OCI-LY3 (cell line): ENCODE measurements around the gene ATXN7L2.

ENCODE experiments used
- EZH2phosphoT487 ChIP-seq: fragments of 200-600 bp; shearing (Covaris generic); IDR thresholded peaks from 2 replicates; pipeline ENCODE4 v1.6.1; 2018; ENCODE audit warnings: antibody characterized with exemption, mixed run types, low read depth
- TF ChIP-seq, protein P1 (sequence below): fragments of 200-600, 300-600 bp; sonication (generic); IDR thresholded peaks from 2 replicates; pipeline ENCODE4 v1.5.1; 2014; ENCODE audit warnings: antibody characterized with exemption, low read length, low read depth

DNA sequence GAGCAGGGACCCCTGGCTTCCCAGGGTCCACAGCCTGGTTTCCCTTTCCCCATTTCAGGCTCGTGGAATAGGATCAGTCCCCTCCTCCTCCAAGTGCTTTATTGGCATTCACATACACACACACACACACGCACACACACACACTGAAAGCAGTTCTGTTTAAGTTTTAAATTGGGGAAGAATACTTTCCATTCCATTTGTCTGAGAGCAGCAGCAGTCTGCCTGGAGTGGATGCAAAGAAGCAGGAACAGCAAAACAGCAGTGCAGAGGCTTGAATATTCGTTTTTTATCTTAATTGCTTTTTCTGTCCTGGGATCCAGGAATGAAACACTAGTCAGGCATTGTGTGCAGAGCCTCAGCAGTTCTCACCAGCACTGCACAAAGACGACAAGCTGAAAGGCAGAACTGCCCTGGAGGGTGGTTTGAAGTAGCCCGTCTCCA is 17.3 kb downstream of the ATXN7L2 start:
- TF ChIP-seq, protein P1, sequence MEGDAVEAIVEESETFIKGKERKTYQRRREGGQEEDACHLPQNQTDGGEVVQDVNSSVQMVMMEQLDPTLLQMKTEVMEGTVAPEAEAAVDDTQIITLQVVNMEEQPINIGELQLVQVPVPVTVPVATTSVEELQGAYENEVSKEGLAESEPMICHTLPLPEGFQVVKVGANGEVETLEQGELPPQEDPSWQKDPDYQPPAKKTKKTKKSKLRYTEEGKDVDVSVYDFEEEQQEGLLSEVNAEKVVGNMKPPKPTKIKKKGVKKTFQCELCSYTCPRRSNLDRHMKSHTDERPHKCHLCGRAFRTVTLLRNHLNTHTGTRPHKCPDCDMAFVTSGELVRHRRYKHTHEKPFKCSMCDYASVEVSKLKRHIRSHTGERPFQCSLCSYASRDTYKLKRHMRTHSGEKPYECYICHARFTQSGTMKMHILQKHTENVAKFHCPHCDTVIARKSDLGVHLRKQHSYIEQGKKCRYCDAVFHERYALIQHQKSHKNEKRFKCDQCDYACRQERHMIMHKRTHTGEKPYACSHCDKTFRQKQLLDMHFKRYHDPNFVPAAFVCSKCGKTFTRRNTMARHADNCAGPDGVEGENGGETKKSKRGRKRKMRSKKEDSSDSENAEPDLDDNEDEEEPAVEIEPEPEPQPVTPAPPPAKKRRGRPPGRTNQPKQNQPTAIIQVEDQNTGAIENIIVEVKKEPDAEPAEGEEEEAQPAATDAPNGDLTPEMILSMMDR = no peak
- no peak for TF ChIP-seq EZH2phosphoT487
